ENCODE measurements around the gene GSTO2. TPM values are rescaled to one million over a fixed set of nuclear protein-coding genes. Genes with fewer than 3 reads are reported as not detected.

Gene GSTO2
- total RNA-seq, 1 donor from 2014 or later: 1.2 TPM

DNA sequence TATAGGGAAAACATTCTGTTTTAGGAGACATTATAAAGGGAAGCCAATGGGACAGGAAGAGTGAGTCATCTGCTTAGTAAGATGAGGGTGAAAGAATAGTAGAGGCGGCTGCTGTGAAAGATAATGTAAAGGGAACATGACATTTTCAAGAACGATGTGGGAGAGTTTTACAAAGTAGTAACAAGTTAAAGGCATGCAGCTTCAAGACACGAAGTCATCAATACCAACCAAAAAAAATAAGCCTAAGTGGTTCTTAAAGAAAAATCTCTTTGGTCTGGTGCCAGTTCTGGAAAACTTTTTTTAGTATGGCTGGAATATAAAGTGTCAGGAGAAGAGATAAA, 8.2 kb upstream of the GSTO2 start:
- H3K27me3 Mint-ChIP-seq (ENCODE audit: low read depth, unreplicated experiment): no peaks in the 10 kb centered on the region
- Histone ChIP-seq H3K4me2 (ENCODE audit: low read length) (peak overlapping the region; percentile 57), H3K36me3 (ENCODE audit: insufficient read depth, low read length) (peaks cover 67% of the 10 kb centered on the region), H4K20me1 (ENCODE audit: insufficient read depth, low read length) (peaks cover 41% of the 10 kb centered on the region), H3K4me1 (ENCODE audit: insufficient read depth, low read length) (peaks cover 30% of the 10 kb centered on the region), H3K79me2 (ENCODE audit: insufficient read depth, low read length) (peaks cover 79% of the 10 kb centered on the region), H3K9me3 (ENCODE audit: insufficient read depth, low read depth, low read length) (no peaks in the 10 kb centered on the region), H3K9ac (ENCODE audit: low read length) (peak overlapping the region; percentile 37), H3K27ac (ENCODE audit: low read depth, low read length) (peak overlapping the region; percentile 67), H3K4me3 (ENCODE audit: insufficient read depth, low read depth, low read length) (peak overlapping the region; percentile 1), H2AFZ (ENCODE audit: low read depth, low read length) (no peak overlapping the region), H3K27me3 (ENCODE audit: insufficient read depth, low read length) (no peaks in the 10 kb centered on the region)
- H3K4me3 Mint-ChIP-seq (ENCODE audit: unreplicated experiment): peak overlapping the region; percentile 32
- TF ChIP-seq, protein P1, sequence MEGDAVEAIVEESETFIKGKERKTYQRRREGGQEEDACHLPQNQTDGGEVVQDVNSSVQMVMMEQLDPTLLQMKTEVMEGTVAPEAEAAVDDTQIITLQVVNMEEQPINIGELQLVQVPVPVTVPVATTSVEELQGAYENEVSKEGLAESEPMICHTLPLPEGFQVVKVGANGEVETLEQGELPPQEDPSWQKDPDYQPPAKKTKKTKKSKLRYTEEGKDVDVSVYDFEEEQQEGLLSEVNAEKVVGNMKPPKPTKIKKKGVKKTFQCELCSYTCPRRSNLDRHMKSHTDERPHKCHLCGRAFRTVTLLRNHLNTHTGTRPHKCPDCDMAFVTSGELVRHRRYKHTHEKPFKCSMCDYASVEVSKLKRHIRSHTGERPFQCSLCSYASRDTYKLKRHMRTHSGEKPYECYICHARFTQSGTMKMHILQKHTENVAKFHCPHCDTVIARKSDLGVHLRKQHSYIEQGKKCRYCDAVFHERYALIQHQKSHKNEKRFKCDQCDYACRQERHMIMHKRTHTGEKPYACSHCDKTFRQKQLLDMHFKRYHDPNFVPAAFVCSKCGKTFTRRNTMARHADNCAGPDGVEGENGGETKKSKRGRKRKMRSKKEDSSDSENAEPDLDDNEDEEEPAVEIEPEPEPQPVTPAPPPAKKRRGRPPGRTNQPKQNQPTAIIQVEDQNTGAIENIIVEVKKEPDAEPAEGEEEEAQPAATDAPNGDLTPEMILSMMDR (IDR thresholded peaks at IDR 0.05; ENCODE audit: insufficient read depth, low read depth, low read length): no peak
- no peak for TF ChIP-seq EZH2 (IDR thresholded peaks at IDR 0.05; ENCODE audit: insufficient read depth, low read length)
- peaks cover 19% of the 10 kb centered on the region for H3K36me3 Mint-ChIP-seq (ENCODE audit: low read depth, unreplicated experiment)
- H3K9me3 Mint-ChIP-seq (ENCODE audit: unreplicated experiment): no peaks in the 10 kb centered on the region
- H3K27ac Mint-ChIP-seq (ENCODE audit: unreplicated experiment): no peak overlapping the region
- peaks cover 40% of the 10 kb centered on the region for H3K4me1 Mint-ChIP-seq (ENCODE audit: low read depth, unreplicated experiment)
- no peak for FAIRE-seq
- peak; percentile 59 for DNase-seq (ENCODE audit: low read depth)

DNA sequence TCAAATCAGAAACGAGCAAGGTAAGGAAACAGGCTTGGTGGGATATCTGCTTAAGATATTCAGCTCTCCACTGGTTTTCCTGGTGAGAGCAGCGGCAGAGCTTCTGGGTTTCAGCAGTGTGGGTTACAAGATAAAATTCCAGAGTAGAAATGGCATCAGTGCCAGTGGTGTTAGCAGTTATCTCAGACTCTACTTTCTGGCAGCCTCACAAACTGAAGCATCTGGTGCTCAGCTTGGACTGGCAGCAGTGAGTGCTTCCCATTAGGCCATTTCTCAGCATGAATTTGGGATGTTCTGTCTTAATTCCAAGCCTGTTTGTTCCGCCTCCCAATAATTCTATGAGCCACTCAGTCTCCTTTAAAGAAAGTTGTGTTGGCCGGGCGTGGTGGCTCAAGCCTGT, 6.9 kb upstream of the GSTO2 start:
- Histone ChIP-seq H2AFZ (ENCODE audit: low read depth, low read length) (no peak overlapping the region), H4K20me1 (ENCODE audit: insufficient read depth, low read length) (peaks cover 31% of the 10 kb centered on the region), H3K36me3 (ENCODE audit: insufficient read depth, low read length) (peaks cover 73% of the 10 kb centered on the region), H3K27me3 (ENCODE audit: insufficient read depth, low read length) (no peaks in the 10 kb centered on the region), H3K4me2 (ENCODE audit: low read length) (no peak overlapping the region), H3K27ac (ENCODE audit: low read depth, low read length) (no peak overlapping the region), H3K4me1 (ENCODE audit: insufficient read depth, low read length) (peaks cover 19% of the 10 kb centered on the region), H3K79me2 (ENCODE audit: insufficient read depth, low read length) (peaks cover 76% of the 10 kb centered on the region), H3K9ac (ENCODE audit: low read length) (no peak overlapping the region), H3K9me3 (ENCODE audit: insufficient read depth, low read depth, low read length) (no peaks in the 10 kb centered on the region), H3K4me3 (ENCODE audit: insufficient read depth, low read depth, low read length) (no peak overlapping the region)
- Mint-ChIP-seq H3K4me3 (ENCODE audit: unreplicated experiment) (no peak overlapping the region), H3K27me3 (ENCODE audit: low read depth, unreplicated experiment) (no peaks in the 10 kb centered on the region), H3K4me1 (ENCODE audit: low read depth, unreplicated experiment) (peaks cover 37% of the 10 kb centered on the region), H3K27ac (ENCODE audit: unreplicated experiment) (no peak overlapping the region), H3K36me3 (ENCODE audit: low read depth, unreplicated experiment) (peaks cover 20% of the 10 kb centered on the region), H3K9me3 (ENCODE audit: unreplicated experiment) (no peaks in the 10 kb centered on the region)
- FAIRE-seq (no peak), DNase-seq (ENCODE audit: low read depth) (no peak)
- TF ChIP-seq, protein P1 (IDR thresholded peaks at IDR 0.05; ENCODE audit: insufficient read depth, low read depth, low read length): no peak
- no peak for TF ChIP-seq EZH2 (IDR thresholded peaks at IDR 0.05; ENCODE audit: insufficient read depth, low read length)

DNA sequence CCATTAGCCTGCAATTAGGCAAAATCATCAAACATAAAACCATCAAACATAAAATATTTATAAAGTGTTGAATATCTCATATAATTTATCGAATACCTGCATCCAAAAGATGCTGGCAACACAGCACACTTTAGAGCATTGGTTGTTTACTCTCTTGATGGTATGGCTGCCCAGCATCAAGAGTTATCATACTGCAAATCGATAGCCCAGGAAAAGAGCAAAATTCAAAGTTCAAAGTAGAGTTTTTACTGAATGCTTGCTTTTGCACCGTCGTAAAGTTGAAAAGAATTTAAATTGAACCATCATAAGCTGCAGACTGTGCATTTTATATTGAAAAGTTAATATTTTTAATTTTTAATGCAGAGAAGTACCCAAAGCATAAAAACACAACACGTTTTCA, 4.2 kb upstream of the GSTO2 start:
- Histone ChIP-seq H4K20me1 (ENCODE audit: insufficient read depth, low read length) (peaks cover 22% of the 10 kb centered on the region), H2AFZ (ENCODE audit: low read depth, low read length) (no peak overlapping the region), H3K27ac (ENCODE audit: low read depth, low read length) (no peak overlapping the region), H3K79me2 (ENCODE audit: insufficient read depth, low read length) (peaks cover 73% of the 10 kb centered on the region), H3K4me2 (ENCODE audit: low read length) (no peak overlapping the region), H3K9ac (ENCODE audit: low read length) (no peak overlapping the region), H3K9me3 (ENCODE audit: insufficient read depth, low read depth, low read length) (no peaks in the 10 kb centered on the region), H3K27me3 (ENCODE audit: insufficient read depth, low read length) (no peaks in the 10 kb centered on the region), H3K36me3 (ENCODE audit: insufficient read depth, low read length) (peaks cover 61% of the 10 kb centered on the region), H3K4me1 (ENCODE audit: insufficient read depth, low read length) (peaks cover 22% of the 10 kb centered on the region), H3K4me3 (ENCODE audit: insufficient read depth, low read depth, low read length) (no peak overlapping the region)
- H3K27me3 Mint-ChIP-seq (ENCODE audit: low read depth, unreplicated experiment): no peaks in the 10 kb centered on the region
- H3K9me3 Mint-ChIP-seq (ENCODE audit: unreplicated experiment): no peaks in the 10 kb centered on the region
- H3K4me3 Mint-ChIP-seq (ENCODE audit: unreplicated experiment): no peak overlapping the region
- H3K4me1 Mint-ChIP-seq (ENCODE audit: low read depth, unreplicated experiment): peaks cover 31% of the 10 kb centered on the region
- TF ChIP-seq EZH2 (IDR thresholded peaks at IDR 0.05; ENCODE audit: insufficient read depth, low read length): no peak
- no peak overlapping the region for H3K27ac Mint-ChIP-seq (ENCODE audit: unreplicated experiment)
- no peak for DNase-seq (ENCODE audit: low read depth)
- H3K36me3 Mint-ChIP-seq (ENCODE audit: low read depth, unreplicated experiment): peaks cover 16% of the 10 kb centered on the region
- no peak for FAIRE-seq
